Lung (tissue), 12 donors: ENCODE measurements around the gene CFAP97. TPM values are rescaled to one million over a fixed set of nuclear protein-coding genes. Genes with fewer than 3 reads are reported as not detected.

Experiments
- ATAC-seq: fragments of 200-7000 bp; cut with Tn5 transposase; one replicate; pipeline ENCODE4 v1.9.1; 2020; ENCODE audit warnings: moderate number of reproducible peaks; ENCODE audit not compliant: insufficient read depth, low FRiP score
- DNase-seq, 3 donors: peaks; one replicate each; pipeline ENCODE4 v3.0.0-alpha.2; 2013 to 2017
- H3K27ac ChIP-seq, 2 donors: one replicate each; pipeline ENCODE4 v1.5.1; 2013; ENCODE audit warnings: mild to moderate bottlenecking in 2 of 2, moderate library complexity in 2 of 2, control low read depth in 1 of 2, inconsistent platforms in 1 of 2, low read depth in 1 of 2, low read length in 1 of 2
- H3K27me3 ChIP-seq, 3 donors: one replicate each; pipeline ENCODE4 v1.5.1; 2013; ENCODE audit warnings: low read length in 2 of 3; ENCODE audit not compliant: control insufficient read depth in 3 of 3, insufficient read depth in 3 of 3
- H3K36me3 ChIP-seq, 4 donors: one replicate each; pipeline ENCODE4 v1.5.1; 2013; ENCODE audit warnings: low read length in 4 of 4, mild to moderate bottlenecking in 1 of 4, moderate library complexity in 1 of 4; ENCODE audit not compliant: control insufficient read depth in 4 of 4, insufficient read depth in 4 of 4
- H3K4me1 ChIP-seq, 5 donors: one replicate each; pipeline ENCODE4 v1.5.1; 2013; ENCODE audit warnings: low read length in 5 of 5, mild to moderate bottlenecking in 2 of 5, moderate library complexity in 1 of 5; ENCODE audit not compliant: control insufficient read depth in 5 of 5, insufficient read depth in 5 of 5
- H3K4me3 ChIP-seq: one replicate; pipeline ENCODE4 v1.5.1; 2013; ENCODE audit warnings: mild to moderate bottlenecking, control low read depth, moderate library complexity
- H3K9ac ChIP-seq, 2 donors: one replicate each; pipeline ENCODE4 v1.5.1; 2013; ENCODE audit warnings: low read length in 2 of 2, control low read depth in 1 of 2; ENCODE audit not compliant: insufficient read depth in 1 of 2
- H3K9me3 ChIP-seq, 4 donors: one replicate each; pipeline ENCODE4 v1.5.1; 2013; ENCODE audit warnings: low read length in 3 of 4, mild to moderate bottlenecking in 1 of 4, moderate library complexity in 1 of 4; ENCODE audit not compliant: control insufficient read depth in 4 of 4, insufficient read depth in 3 of 4
- CTCF ChIP-seq: IDR thresholded peaks from 2 replicates; pipeline ENCODE4 v1.5.1; 2012; ENCODE audit warnings: mild to moderate bottlenecking; ENCODE audit errors: control extremely low read depth, extremely low read depth
- WGBS, 2 donors: extraction: QIAGEN DNeasy Blood & Tissue Kit; methylation state at CpG; one replicate each; pipeline ENCODE4 v1.1.7; 2013; 5-methylcytosine and 5-hydroxymethylcytosine counted together
- polyA plus RNA-seq, 2 donors: library from polyadenylated mRNA; stranded (reverse); fragments of 200-250 nt; gene quantifications; one replicate each; pipeline ENCODE4 v1.2.1, GENCODE V29; 2013
- total RNA-seq, 2 donors: library from RNA; depleted of rRNA in 1 of 2; stranded (reverse); fragments of >200 nt in 1 of 2; gene quantifications; one replicate each; pipeline ENCODE4 v1.2.1, GENCODE V29; 2014 to 2021
- donor health status: control.
- donor health status: control.
- donor health status: Bipolar disorder and iron deficiency.
- donor health status: healthy.
- donor health status: DM: yes; HTN: yes; CAD: no.

Gene CFAP97
- total and polyA plus RNA-seq, 4 donors = 5.4 to 39.2 (median 22.0) TPM

- Histone ChIP-seq H3K4me3 (no peak overlapping the region), H3K4me1 (peaks cover 0 to 4% (median 3%) of the 10 kb centered on the region in 5 donors), H3K9ac (no peak overlapping the region), H3K27ac (no peak overlapping the region), H3K36me3 (no peaks in the 10 kb centered on the region), H3K9me3 (no peaks in the 10 kb centered on the region), H3K27me3 (no peaks in the 10 kb centered on the region)
- 65 to 75% methylated on average over 3 of the region's 3 CpGs for WGBS, 2 donors
- TF ChIP-seq CTCF = no peak
- no peak for ATAC-seq
- no peak for DNase-seq
Observed at GRCh38 chr4:185237175-185237574, 33.4 kb upstream of the CFAP97 start.

- Histone ChIP-seq H3K4me1 (peaks cover 0 to 4% (median 3%) of the 10 kb centered on the region in 5 donors), H3K27ac (peak overlapping the region in 1 of 2 donors; percentile 36), H3K27me3 (no peaks in the 10 kb centered on the region), H3K4me3 (no peak overlapping the region), H3K9me3 (no peaks in the 10 kb centered on the region), H3K36me3 (no peaks in the 10 kb centered on the region), H3K9ac (no peak overlapping the region)
- WGBS, 2 donors = 55 to 65% methylated on average over 7 of the region's 7 CpGs
- ATAC-seq (peak; percentile 34), DNase-seq (peak in 2 of 3 donors; percentile 36 to 46)
- no peak for TF ChIP-seq CTCF
Observed at GRCh38 chr4:185235843-185236503, 32.2 kb upstream of the CFAP97 start.

GRCh38 chr4:185235119-185235842, 31.5 kb upstream of the CFAP97 start:
- H3K4me1 ChIP-seq = peaks cover 0 to 4% (median 3%) of the 10 kb centered on the region in 5 donors
- no peaks in the 10 kb centered on the region for H3K9me3 ChIP-seq
- DNase-seq (no peak), ATAC-seq (no peak)
- no peaks in the 10 kb centered on the region for H3K36me3 ChIP-seq
- H3K27me3 ChIP-seq = no peaks in the 10 kb centered on the region
- 91 to 94% methylated on average over 7 of the region's 7 CpGs for WGBS, 2 donors
- no peak overlapping the region for H3K4me3 ChIP-seq
- no peak overlapping the region for H3K9ac ChIP-seq
- TF ChIP-seq CTCF = no peak
- H3K27ac ChIP-seq = peak overlapping the region in 1 of 2 donors; percentile 36
